Germinal center (tissue), 1 donor: ENCODE data around the gene ADAM12.

Experiments
- DNase-seq: peaks from one replicate; pipeline ENCODE4 v3.0.0; 2012; ENCODE audit warnings: mixed read lengths, low spot score

ADAM12 gene

DNA sequence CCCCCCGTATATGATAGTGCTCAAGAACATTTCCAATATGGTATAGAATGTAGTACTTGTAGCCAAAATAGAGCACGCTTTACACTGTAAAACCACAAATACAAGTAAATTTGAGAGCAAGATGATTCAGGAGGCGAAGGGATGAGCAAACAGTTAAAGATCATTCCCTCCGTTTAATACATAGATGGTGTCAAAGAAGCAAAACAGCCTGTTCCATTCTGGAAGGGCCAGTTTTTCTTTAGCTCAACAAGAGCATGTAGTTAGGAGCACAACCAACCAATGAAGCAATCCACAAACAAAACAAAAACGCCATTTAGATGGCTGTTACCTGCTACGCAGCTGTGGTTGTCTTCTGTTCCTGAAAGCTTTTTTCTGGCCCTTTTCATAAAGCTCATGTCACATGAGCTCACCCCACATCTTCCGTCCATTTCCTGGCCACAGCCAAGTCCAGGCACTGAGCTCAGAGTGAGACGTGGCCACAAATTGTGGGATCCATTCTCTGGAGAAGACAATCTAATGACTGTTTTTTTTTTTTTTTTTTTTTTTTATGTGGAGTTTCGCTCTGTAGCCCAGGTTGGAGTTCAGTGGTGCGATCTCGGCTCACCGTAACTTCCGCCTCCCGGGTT, 306.3 kb downstream of the ADAM12 start:
- no peak for DNase-seq

GRCh38 chr10:126080879-126081411, 307.3 kb downstream of the ADAM12 start:
- no peak for DNase-seq

- no peak for DNase-seq
Observed at GRCh38 chr10:126080291-126080825, 307.9 kb downstream of the ADAM12 start.

DNA sequence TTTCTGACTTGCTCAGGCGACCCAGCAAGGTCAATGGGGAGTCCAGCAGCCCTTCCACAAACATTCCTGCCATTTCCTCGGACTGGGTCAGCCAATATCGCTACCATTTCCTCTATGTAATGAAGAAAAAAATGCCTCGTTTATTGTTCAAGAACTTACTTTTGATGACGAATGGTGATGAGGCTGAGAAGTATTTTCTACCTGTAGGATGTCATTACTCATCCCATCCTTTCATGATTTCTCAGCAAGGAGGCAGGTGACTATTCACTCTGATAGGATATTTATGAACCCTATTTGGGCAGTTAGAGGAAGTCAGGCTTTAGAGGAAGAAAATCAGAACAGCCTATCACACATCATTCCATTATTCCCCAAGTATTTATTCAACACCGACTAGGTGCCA, 313.3 kb downstream of the ADAM12 start:
- no peak for DNase-seq

- DNase-seq: no peak
Observed at GRCh38 chr10:126074291-126074690, 314.0 kb downstream of the ADAM12 start.

GRCh38 chr10:126073606-126074005, 314.7 kb downstream of the ADAM12 start:
- DNase-seq: no peak

GRCh38 chr10:126072622-126073021, 315.7 kb downstream of the ADAM12 start:
- DNase-seq: no peak

DNA sequence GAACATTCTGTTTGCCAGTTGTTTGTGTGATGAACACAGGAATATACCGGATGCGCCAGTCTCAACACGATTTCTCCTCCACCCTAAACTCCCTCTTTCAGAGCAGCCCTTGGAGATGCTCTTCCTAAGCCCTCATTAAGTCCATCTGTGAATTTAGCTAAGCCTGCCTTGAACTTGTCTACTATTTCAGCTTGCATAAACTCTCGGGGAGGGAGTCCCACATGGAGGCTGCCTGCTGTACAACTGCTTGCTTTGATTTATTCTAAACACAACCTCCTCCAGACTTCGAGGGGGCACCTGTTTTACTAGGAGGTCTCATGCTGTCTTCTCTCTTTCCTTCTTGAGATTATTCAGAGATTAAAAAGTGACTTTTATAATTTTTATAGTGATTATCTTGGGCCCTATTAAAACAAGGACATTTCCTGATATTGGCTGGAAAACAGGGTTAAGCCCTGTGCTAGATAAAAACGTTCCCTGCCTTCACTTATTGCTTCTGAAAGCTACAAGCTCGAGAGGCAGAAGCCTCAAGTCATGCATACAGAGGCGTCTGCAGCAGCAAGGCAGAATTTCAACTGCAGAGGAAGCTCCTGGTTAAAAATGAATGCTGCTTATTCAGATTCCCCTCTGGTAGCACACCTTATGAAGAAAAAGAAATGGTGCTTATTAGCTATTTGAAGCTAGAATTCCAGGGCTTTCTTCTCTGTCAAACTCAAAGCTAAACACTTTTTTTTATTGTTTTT, 317.6 kb downstream of the ADAM12 start:
- no peak for DNase-seq

- DNase-seq: no peak
Observed at GRCh38 chr10:126068322-126068721, 320.0 kb downstream of the ADAM12 start.

DNA sequence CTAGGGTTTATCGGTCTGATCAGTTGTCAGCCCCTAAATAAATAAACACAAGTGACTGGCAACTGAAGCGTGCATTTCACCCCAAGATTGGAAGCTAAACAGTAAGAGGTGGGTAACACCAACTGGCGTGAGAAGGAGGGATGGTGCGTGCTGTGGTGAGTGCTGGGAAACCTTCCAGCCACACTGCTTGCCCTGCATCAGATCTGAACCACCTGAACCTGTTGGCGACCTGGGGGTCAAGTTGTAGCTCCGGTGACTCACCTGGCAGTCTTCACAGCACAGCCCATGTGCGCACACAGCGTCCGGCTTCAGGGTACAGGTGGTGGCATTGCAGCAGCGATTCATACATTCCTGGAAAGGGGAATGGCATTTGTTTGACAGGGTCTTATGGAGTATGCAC, 321.8 kb downstream of the ADAM12 start:
- DNase-seq: no peak

GRCh38 chr10:126065751-126066377, 322.4 kb downstream of the ADAM12 start:
- no peak for DNase-seq

- DNase-seq: no peak
Observed at GRCh38 chr10:126064512-126064911, 323.8 kb downstream of the ADAM12 start.

- DNase-seq: no peak
Observed at GRCh38 chr10:126063353-126063791, 324.9 kb downstream of the ADAM12 start.

DNA sequence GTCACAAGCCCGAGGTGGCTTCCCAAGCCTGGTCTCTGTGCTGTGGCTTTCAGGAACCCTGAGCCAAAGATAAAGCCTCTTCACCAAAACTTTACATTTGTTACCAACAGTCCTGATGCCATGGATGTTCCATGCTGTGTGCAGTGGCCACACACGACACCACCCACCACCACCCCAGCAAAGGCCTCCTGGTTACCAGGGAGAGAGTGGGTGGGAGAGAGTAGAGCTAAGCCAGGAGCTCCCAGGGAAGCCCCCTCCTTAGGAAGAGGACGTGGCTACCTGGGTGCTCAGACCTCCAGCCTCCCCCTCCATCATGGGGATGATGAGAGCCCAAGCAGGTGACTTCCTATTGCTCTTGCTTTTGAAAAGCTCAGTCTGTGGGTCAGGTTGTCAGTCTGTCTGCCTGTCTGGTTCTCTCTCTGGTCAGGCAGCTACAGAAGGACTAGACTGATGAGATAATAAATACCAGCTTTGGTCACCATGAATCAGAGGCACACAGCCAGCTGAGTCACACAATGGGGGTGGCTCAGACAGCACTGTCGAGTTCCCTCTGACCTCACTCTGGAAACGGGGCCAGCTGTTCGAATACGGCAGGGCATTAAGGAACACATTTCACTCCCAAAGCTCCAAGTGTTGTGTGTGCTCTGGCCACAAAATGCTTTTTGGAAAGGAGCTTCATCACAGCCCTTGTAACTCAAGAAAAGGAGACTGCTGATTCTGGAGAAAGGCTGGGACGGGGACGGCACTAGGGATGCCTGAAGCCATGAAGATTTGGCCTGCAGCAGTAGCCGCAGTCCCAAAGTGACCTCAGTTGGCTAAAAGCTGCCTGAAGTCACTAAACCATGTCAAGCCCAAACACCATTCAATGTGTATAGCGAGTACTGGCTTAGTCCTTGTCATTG, 325.9 kb downstream of the ADAM12 start:
- no peak for DNase-seq

GRCh38 chr10:126061526-126061925, 326.8 kb downstream of the ADAM12 start:
- no peak for DNase-seq

- no peak for DNase-seq
Observed at GRCh38 chr10:126060261-126060931, 327.9 kb downstream of the ADAM12 start.

DNA sequence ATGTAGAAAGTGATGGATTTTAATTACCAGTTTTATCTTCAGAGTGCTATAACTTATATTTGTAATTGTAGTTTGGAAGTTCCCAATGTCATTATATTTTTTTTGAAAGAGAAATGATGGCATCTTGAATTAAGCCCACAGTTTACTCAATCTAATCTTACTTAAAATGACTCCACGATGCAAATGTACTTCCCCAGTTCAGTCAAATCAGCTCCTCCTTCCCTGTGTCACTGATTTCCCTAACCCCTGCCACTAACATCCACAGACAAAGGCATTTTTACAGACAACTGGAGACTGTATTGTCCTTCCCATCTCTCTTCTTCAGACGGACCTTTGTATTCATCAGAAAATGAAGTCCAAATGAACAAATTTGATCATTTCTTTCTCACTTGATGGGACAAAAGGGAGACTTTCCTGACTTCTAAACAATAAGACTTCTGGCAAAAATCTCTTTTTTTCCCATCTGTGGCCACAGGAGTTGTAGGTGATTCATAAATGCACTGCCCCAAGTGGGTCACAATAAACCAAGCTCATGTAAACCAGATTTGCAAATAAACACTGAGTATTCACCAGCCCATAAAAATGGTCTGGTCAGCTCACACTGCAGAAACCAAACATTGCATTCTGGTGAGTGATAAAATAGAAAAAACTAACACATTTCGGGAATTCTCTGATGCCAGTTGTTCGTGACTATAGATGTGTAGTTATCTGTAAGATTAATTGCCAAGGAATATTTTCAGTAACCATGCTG, 329.0 kb downstream of the ADAM12 start:
- DNase-seq: no peak

GRCh38 chr10:126058507-126058906, 329.8 kb downstream of the ADAM12 start:
- no peak for DNase-seq

DNA sequence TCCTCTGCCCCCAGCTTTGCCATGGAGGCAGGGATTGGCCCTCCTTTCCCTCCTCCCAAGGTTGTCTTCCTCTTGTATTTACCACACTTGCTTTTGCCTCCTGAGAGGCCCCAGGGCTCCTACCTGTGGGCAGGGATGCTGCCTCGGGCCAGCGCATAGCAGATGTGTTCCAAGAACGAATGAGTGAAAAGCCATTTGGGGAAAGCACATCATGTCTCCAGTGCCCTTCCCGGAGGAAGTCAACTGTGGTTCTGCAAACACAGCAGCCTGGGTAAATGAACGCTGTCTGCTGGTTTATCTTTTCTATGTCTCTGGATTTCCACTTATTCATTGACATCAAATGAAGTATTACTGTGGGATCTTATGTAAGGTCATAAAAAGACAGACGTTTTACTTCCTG, 330.2 kb downstream of the ADAM12 start:
- no peak for DNase-seq

GRCh38 chr10:126057494-126057893, 330.8 kb downstream of the ADAM12 start:
- DNase-seq: no peak
